Activated CD4-positive, alpha-beta memory T cell treated with anti-CD3 and anti-CD28 coated beads for 36 hours (primary cell): ENCODE data around the gene CAPRIN1. TPM values are rescaled to one million over a fixed set of nuclear protein-coding genes. Genes with fewer than 3 reads are reported as not detected.

Experiments used
- CTCF ChIA-PET: fragments of 350-600 bp; sonication (Branson Sonifier 250); formaldehyde crosslinking; loops from one replicate; lab custom pipeline; 2021; ENCODE audit warnings: antibody characterized with exemption, inconsistent platforms; lab: Charles Lee
- POLR2A ChIA-PET: fragments of 350-600 bp; sonication (Branson Sonifier 250); formaldehyde crosslinking; loops from one replicate; lab custom pipeline; 2021; ENCODE audit warnings: antibody characterized with exemption; lab: Charles Lee
- DNase-seq: peaks from one replicate; pipeline ENCODE4 v3.0.0-alpha.2; 2020
- H3K27ac Mint-ChIP-seq: one replicate; pipeline ENCODE4 v1.8.0; 2021; ENCODE audit warnings: mixed read lengths
- H3K27me3 Mint-ChIP-seq: one replicate; pipeline ENCODE4 v1.8.0; 2021; ENCODE audit warnings: mixed read lengths
- H3K36me3 Mint-ChIP-seq: one replicate; pipeline ENCODE4 v1.8.0; 2021; ENCODE audit warnings: mixed read lengths
- H3K4me1 Mint-ChIP-seq: one replicate; pipeline ENCODE4 v1.8.0; 2021; ENCODE audit warnings: low read depth, mixed read lengths
- H3K4me3 Mint-ChIP-seq: one replicate; pipeline ENCODE4 v1.8.0; 2021; ENCODE audit warnings: mild to moderate bottlenecking, mixed read lengths
- H3K9me3 Mint-ChIP-seq: one replicate; pipeline ENCODE4 v1.8.0; 2021; ENCODE audit warnings: mixed read lengths
- intact Hi-C: fragments of 100-400 bp; cut with micrococcal nuclease; formaldehyde crosslinking; loops from one replicate; pipeline ENCODE4 v1.15.1; 2023
- total RNA-seq, 2 experiments: library from RNA; stranded (reverse); gene quantifications; one replicate each; pipeline ENCODE4 v1.2.3, GENCODE V29; 2021

CAPRIN1 gene
- total RNA-seq, 2 experiments from 2014 or later = 261 to 264 TPM

DNA sequence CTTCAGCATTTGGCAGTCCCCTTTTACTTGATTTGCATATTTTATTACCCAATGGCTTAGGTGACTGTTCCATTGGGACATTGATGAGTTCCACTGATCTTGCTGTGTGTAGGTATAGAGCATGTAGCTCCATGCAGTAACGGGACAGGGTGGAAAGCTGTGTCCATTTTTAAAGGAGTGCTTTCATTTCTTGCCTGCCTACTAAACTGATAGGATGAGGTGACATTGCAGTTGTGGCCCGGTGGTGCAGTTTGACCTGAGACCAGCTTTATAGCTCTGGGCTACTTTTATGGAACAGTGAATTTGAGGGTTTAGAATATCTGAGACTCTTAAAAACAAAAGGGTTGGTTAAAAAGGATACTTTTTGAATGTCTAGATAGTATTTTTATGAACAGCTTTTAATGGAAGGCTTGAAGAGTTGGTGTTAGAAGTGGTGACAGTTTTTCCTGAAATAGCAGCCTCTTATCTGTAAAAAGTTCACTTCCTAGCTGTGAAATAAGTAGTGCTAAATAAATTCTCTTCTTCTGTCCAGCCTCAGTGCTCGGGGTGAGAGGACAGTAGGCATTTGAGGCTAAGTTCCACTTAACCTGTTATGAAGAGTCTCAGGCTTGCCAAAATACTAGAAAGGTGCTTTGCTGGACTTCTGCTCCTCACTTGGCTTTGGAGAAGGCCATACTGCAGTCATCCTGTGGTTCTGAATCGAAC is 80.9 kb downstream of the CAPRIN1 start:
- intact Hi-C loops = no loop called here
- Mint-ChIP-seq H3K27me3 (no peaks in the 10 kb centered on the region), H3K4me1 (peaks cover 10% of the 10 kb centered on the region), H3K9me3 (no peaks in the 10 kb centered on the region), H3K4me3 (no peak overlapping the region), H3K27ac (no peak overlapping the region), H3K36me3 (peaks cover 64% of the 10 kb centered on the region)
- DNase-seq = no peak
- POLR2A ChIA-PET = interaction anchor here (0.6 kb wide), 1 partner anchor 17 kb away, joined by 3 read pairs; no protein-coding TSS in a partner anchor
- CTCF ChIA-PET = interaction anchor here (0.9 to 1.3 kb wide), 3 partner anchors 9 to 15 kb away, joined by 3 read pairs; no protein-coding TSS in a partner anchor

DNA sequence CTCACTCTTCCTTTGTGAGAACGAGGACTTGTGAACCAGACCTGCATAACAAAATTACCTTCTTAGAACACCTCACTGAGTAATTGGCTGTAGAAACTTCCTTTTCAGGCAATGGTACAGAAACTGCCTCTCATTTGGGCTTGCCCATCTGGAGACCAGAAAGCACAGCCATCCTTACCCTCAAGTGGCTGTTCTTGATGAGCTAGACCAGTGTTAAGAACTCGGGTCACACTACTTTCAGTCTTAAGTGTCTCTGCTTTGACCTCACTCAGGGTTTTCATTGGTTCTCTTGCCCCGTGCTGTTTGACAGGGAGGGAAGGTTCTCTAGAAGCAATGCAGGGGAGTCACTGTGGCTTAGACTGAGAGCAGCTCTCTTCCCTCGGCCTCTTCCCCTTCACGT is 83.2 kb downstream of the CAPRIN1 start:
- ChIA-PET CTCF (interaction anchor here (1.0 to 2.1 kb wide), 3 partner anchors 17 to 226 kb away, joined by 3 to 13 read pairs (median 4); no protein-coding TSS in a partner anchor), POLR2A (no interaction called here)
- H3K36me3 Mint-ChIP-seq = peaks cover 67% of the 10 kb centered on the region
- peak; percentile 16 for DNase-seq
- H3K27ac Mint-ChIP-seq = no peak overlapping the region
- no peaks in the 10 kb centered on the region for H3K27me3 Mint-ChIP-seq
- intact Hi-C loops = no loop called here
- no peaks in the 10 kb centered on the region for H3K9me3 Mint-ChIP-seq
- no peak overlapping the region for H3K4me3 Mint-ChIP-seq
- peaks cover 10% of the 10 kb centered on the region for H3K4me1 Mint-ChIP-seq

DNA sequence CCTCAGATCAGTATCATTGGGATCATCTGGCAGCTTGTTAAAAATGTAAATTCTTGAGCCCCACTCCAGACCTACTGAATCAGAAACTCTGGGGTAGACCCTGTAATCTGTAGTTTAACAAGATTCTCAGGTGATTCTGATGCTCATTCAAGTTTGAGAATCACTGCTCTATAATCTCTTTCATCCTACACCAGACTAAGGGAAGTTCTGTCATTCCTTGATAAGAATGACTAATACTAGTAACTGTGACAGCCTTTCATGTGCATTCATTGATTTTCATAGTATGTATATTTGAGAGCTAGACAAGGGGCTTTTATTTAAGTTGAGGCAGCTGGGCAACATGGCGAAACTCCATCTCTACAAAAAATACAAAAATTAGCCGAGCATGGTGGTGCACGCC is 83.9 kb downstream of the CAPRIN1 start:
- Mint-ChIP-seq H3K27me3 (no peaks in the 10 kb centered on the region), H3K27ac (no peak overlapping the region), H3K9me3 (no peaks in the 10 kb centered on the region), H3K4me3 (no peak overlapping the region), H3K36me3 (peaks cover 65% of the 10 kb centered on the region), H3K4me1 (peaks cover 10% of the 10 kb centered on the region)
- CTCF ChIA-PET = interaction anchor here (0.7 to 2.1 kb wide), 4 partner anchors 30 to 225 kb away, joined by 3 to 13 read pairs (median 6); partner anchors contain the start of gene NAT10
- no peak for DNase-seq
- POLR2A ChIA-PET = interaction anchor here (0.6 to 0.8 kb wide), 2 partner anchors 117 to 222 kb away, joined by 3 to 5 read pairs; partner anchors contain the start of gene ABTB2
- intact Hi-C loops = no loop called here

DNA sequence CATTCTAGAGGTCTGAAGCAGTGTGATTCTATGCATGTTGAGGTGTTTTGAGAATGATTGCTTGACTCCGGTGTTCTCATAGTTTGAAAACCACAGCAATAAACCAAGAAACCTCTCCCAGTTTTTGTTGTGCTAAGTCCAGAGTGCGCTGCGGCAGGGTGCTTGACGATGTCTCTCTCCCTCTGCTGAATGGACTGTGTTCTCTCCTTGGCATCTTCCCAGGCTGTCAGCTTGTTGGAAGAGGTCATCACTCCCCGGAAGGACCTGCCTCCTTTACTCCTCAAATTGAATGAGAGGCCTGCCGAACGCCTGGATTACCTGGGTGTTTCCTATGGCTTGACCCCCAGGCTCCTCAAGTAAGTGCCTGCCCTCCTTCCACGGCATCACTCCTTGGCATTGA is 84.9 kb downstream of the CAPRIN1 start:
- Mint-ChIP-seq H3K27me3 (no peaks in the 10 kb centered on the region), H3K4me1 (peaks cover 10% of the 10 kb centered on the region), H3K36me3 (peaks cover 64% of the 10 kb centered on the region), H3K4me3 (no peak overlapping the region), H3K9me3 (no peaks in the 10 kb centered on the region), H3K27ac (no peak overlapping the region)
- no peak for DNase-seq
- intact Hi-C loops = no loop called here
- ChIA-PET POLR2A (interaction anchor here (0.8 kb wide), 1 partner anchor 221 kb away, joined by 3 read pairs; the partner anchor contains the start of gene ABTB2), CTCF (no interaction called here)

DNA sequence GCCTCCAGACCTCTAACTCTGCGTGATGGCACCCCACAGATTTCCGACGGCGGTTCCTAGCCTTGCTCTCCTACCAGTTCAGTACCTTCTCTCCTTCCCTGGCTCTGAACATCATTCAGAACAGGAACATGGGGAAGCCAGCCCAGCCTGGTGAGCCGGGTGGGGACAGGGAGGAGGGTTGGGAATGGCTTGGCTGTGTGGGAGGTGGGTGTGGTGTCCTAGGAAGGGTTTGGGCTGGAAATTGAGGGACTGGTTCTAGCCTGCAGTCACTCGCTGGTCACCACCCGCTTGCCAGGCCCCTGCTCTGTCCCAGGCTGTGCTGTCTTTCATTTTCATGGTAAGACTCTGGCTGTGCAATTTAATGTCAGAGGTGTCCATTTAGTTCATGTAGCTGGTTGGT is 87.8 kb downstream of the CAPRIN1 start:
- H3K4me3 Mint-ChIP-seq = no peak overlapping the region
- DNase-seq = no peak
- no peak overlapping the region for H3K27ac Mint-ChIP-seq
- no peaks in the 10 kb centered on the region for H3K27me3 Mint-ChIP-seq
- H3K36me3 Mint-ChIP-seq = peaks cover 58% of the 10 kb centered on the region
- intact Hi-C loops = no loop called here
- no peaks in the 10 kb centered on the region for H3K9me3 Mint-ChIP-seq
- peaks cover 10% of the 10 kb centered on the region for H3K4me1 Mint-ChIP-seq
- ChIA-PET POLR2A (no interaction called here), CTCF (no interaction called here)

DNA sequence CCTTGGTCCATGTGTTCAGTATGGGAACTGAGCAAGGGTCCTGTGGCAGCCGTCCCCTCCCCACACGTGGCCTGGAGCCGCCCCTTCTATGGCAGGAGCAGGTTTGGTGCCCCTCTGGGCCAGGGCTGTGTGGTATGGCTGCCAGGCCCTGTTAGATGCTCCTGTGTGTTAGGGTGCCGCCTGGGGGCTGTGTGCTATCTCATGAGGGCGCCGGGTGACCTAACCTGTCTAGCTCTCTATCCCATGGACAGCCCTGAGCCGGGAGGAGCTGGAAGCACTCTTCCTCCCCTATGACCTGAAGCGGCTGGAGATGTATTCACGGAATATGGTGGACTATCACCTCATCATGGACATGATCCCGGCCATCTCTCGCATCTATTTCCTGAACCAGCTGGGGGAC is 88.6 kb downstream of the CAPRIN1 start:
- POLR2A ChIA-PET = interaction anchor here (1.1 kb wide), 1 partner anchor 15 kb away, joined by 3 read pairs; no protein-coding TSS in a partner anchor

DNA sequence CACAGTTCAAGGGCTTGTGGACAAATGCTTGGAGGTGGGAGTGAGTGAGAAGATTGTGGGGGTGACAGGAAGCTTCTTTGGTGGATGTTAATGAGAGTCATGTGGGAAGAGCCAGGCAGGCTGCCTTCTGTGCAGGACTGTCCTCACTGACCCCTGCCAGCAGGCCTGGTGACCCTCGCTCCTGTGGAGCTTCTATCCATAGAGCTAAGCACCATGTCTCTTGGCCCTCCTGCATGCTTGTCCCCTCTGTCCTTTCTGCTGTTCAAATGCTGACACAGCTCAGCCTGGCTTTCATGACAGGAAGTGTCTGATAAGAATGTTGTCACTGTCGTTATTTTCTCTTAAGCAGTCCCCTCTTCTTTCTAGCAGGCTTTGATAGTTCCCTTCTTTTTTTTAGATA is 91.5 kb downstream of the CAPRIN1 start:
- H3K36me3 Mint-ChIP-seq = peaks cover 56% of the 10 kb centered on the region
- CTCF ChIA-PET = no interaction called here
- POLR2A ChIA-PET = no interaction called here
- H3K27me3 Mint-ChIP-seq = no peaks in the 10 kb centered on the region
- H3K4me3 Mint-ChIP-seq = no peak overlapping the region
- intact Hi-C loops = no loop called here
- DNase-seq = no peak
- H3K27ac Mint-ChIP-seq = no peak overlapping the region
- H3K4me1 Mint-ChIP-seq = no peaks in the 10 kb centered on the region
- no peaks in the 10 kb centered on the region for H3K9me3 Mint-ChIP-seq

More for the DNA sequence above, 88.6 kb downstream of the CAPRIN1 start:
- CTCF ChIA-PET = no interaction called here
- no peaks in the 10 kb centered on the region for H3K9me3 Mint-ChIP-seq
- H3K4me3 Mint-ChIP-seq = no peak overlapping the region
- no peak overlapping the region for H3K27ac Mint-ChIP-seq
- intact Hi-C loops = no loop called here
- no peak for DNase-seq
- peaks cover 57% of the 10 kb centered on the region for H3K36me3 Mint-ChIP-seq
- H3K27me3 Mint-ChIP-seq = no peaks in the 10 kb centered on the region
- peaks cover 5% of the 10 kb centered on the region for H3K4me1 Mint-ChIP-seq

DNA sequence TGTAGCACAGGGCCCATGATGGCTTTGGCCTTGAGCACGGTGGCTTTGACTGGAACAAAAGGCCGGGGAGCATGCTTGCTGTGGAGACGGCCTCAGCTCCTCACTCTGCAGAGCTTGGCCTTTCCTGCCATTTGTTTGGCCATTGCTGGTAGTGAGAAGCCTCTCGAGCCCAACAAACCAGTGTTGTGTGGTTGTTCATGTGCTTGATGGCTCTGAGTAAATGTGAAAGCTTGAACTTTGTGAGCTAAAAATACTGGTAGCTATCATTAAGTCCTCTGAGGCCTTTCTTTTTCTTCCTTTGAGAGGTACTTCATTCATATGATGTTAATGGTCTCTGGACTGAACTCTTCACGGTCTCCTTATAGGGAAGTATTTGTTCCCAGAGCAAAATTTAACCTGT is 93.5 kb downstream of the CAPRIN1 start:
- Mint-ChIP-seq H3K27me3 (no peaks in the 10 kb centered on the region), H3K9me3 (no peaks in the 10 kb centered on the region), H3K4me3 (no peak overlapping the region), H3K27ac (no peak overlapping the region), H3K4me1 (no peaks in the 10 kb centered on the region), H3K36me3 (peaks cover 53% of the 10 kb centered on the region)
- intact Hi-C loops = no loop called here
- CTCF ChIA-PET = no interaction called here
- DNase-seq = no peak
- POLR2A ChIA-PET = interaction anchor here (0.6 kb wide), 1 partner anchor 24 kb away, joined by 4 read pairs; no protein-coding TSS in a partner anchor

DNA sequence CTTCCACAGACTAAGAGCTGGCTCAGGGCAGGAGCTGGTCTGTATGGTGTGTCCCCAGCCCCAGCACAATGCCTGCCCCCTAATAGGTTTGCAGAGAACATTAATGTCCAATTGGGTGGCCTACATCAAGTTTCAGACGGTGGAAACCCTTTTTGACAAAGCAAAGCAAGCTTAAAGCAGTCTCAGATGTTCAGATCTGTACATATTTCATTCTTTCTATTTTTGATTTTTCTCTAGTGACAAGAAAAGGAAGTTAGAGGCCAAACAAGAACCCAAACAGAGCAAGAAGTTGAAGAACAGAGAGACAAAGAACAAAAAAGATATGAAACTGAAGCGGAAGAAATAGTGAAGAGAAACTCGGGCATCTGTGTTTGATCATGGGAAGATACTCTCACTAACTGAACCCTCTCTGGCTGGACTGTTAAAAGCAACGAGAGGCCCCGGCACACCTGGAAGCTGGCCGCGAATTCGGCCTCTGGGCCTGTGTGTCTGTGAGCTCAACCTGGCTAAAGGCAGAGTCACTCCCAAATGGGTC is 94.4 kb downstream of the CAPRIN1 start:
- Mint-ChIP-seq H3K27ac (no peak overlapping the region), H3K27me3 (no peaks in the 10 kb centered on the region), H3K9me3 (no peaks in the 10 kb centered on the region), H3K4me3 (no peak overlapping the region), H3K4me1 (no peaks in the 10 kb centered on the region), H3K36me3 (peaks cover 46% of the 10 kb centered on the region)
- ChIA-PET CTCF (no interaction called here), POLR2A (no interaction called here)
- no peak for DNase-seq
- intact Hi-C loops = no loop called here

DNA sequence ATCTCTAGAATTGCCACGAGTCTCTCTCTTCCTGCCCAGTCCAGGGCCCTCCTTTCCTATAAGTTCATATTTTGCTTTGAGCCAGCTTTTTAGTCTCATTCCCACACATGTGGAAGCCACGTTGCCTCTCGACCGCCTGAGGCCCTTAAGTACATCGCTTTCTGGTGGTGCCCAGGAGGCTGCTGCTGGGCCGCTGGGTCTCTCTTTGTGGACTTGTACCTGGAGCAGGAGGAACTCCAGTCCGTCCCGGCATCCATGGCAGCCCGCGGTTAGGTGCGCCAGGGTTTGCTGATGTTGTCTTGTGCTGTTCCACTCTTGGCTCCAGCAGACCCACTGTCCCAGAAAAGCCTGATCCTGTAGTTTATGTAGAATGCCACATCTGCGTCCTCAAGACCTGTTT is 94.9 kb downstream of the CAPRIN1 start:
- intact Hi-C loops = no loop called here
- H3K27me3 Mint-ChIP-seq = no peaks in the 10 kb centered on the region
- POLR2A ChIA-PET = no interaction called here
- no peaks in the 10 kb centered on the region for H3K4me1 Mint-ChIP-seq
- no peak overlapping the region for H3K27ac Mint-ChIP-seq
- no peak overlapping the region for H3K4me3 Mint-ChIP-seq
- no peaks in the 10 kb centered on the region for H3K9me3 Mint-ChIP-seq
- CTCF ChIA-PET = no interaction called here
- H3K36me3 Mint-ChIP-seq = peaks cover 44% of the 10 kb centered on the region
- DNase-seq = no peak

DNA sequence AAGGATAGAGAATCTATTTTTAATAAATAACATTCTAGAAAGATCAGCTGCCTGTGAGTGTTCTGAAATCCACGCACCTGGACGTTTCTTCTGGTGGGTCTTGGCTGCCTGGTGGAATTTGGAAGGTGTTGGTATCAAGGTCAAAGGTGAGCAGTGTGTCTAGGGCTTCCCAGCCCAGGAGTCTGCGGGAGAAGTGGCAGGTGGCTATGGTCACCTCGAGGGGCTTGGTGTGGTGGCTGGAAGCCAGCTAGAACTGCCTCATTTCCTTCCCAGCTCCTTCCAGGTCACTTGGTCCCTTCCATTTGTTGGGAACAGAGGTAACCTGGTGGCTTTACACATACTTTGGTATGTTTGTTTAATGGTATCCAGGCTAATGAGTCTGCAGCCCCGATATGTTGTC is 95.3 kb downstream of the CAPRIN1 start:
- intact Hi-C loops = no loop called here

DNA sequence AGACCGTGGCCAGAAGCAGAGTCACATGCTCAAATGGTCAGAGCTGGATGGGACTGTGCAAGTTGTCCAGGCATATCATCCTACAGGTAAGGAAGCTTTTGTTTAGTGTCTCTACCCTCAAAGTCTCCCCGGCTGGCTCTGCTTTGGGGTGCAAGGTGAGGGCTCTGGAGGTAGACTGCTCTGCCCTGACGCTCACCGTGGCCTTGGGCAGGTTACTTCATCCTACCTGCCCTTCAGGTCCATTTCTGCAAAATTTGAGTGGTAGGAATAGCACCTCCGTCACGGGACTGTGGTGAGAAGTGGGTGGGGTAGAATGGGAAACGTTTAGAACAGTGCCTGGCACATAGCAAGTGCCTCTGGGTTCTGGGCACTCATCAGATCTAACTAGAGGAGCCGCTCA is 96.0 kb downstream of the CAPRIN1 start:
- Mint-ChIP-seq H3K27ac (no peak overlapping the region), H3K4me3 (no peak overlapping the region), H3K4me1 (no peaks in the 10 kb centered on the region), H3K27me3 (no peaks in the 10 kb centered on the region), H3K9me3 (no peaks in the 10 kb centered on the region), H3K36me3 (peaks cover 37% of the 10 kb centered on the region)
- no peak for DNase-seq
- ChIA-PET CTCF (interaction anchor here (1.0 kb wide), 1 partner anchor 11 kb away, joined by 3 read pairs; no protein-coding TSS in a partner anchor), POLR2A (no interaction called here)
- intact Hi-C loops = no loop called here

More for the DNA sequence above, 95.3 kb downstream of the CAPRIN1 start:
- Mint-ChIP-seq H3K27ac (no peak overlapping the region), H3K36me3 (peaks cover 39% of the 10 kb centered on the region), H3K4me1 (no peaks in the 10 kb centered on the region), H3K4me3 (no peak overlapping the region), H3K27me3 (no peaks in the 10 kb centered on the region), H3K9me3 (no peaks in the 10 kb centered on the region)
- ChIA-PET CTCF (no interaction called here), POLR2A (no interaction called here)
- DNase-seq = no peak
